GM12878 (cell line): ENCODE measurements around the gene LDLR.

Experiments
- BRCA1 ChIP-seq: IDR thresholded peaks from 2 replicates; pipeline ENCODE4 v1.6.1; 2011; ENCODE audit warnings: low read depth, low read length, improper control_type of control experiment
- CTCF ChIP-seq, 3 experiments: IDR thresholded peaks in 2 of 3; conservative IDR thresholded peaks in 1 of 3; 2 replicates each; pipeline ENCODE4 v1.5.1; 2011; ENCODE audit warnings: low read depth in 3 of 3, low read length in 3 of 3, mild to moderate bottlenecking in 3 of 3, control low read depth in 2 of 3, moderate library complexity in 2 of 3, inconsistent platforms in 1 of 3, mixed read lengths in 1 of 3; ENCODE audit not compliant: control insufficient read depth in 2 of 3, insufficient read depth in 1 of 3; ENCODE audit errors: extremely low read depth in 1 of 3
- CUX1 ChIP-seq: IDR thresholded peaks from 2 replicates; pipeline ENCODE4 v1.6.1; 2012; ENCODE audit warnings: improper control_type of control experiment, low read depth, low read length; ENCODE audit not compliant: insufficient replicate concordance
- EZH2 ChIP-seq: IDR thresholded peaks from 2 replicates; pipeline ENCODE4 v1.6.1; 2012; ENCODE audit warnings: low read depth, mild to moderate bottlenecking, control low read depth, inconsistent platforms, low read length, borderline replicate concordance; ENCODE audit not compliant: control insufficient read depth
- FOS ChIP-seq: IDR thresholded peaks from 3 replicates; pipeline ENCODE4 v1.6.1; 2011; ENCODE audit warnings: borderline replicate concordance; ENCODE audit not compliant: insufficient read length; ENCODE audit errors: extremely low read depth
- JUNB ChIP-seq: IDR thresholded peaks from 2 replicates; pipeline ENCODE4 v1.6.1; 2016; ENCODE audit warnings: antibody characterized with exemption, mild to moderate bottlenecking
- NFIC ChIP-seq: IDR thresholded peaks from 2 replicates; pipeline ENCODE4 v1.6.1; 2012; ENCODE audit warnings: low read depth, mild to moderate bottlenecking, inconsistent platforms, low read length, moderate library complexity
- PBX3 ChIP-seq: IDR thresholded peaks from 2 replicates; pipeline ENCODE4 v1.6.1; 2011; ENCODE audit warnings: mild to moderate bottlenecking, low read depth, low read length, moderate library complexity; ENCODE audit not compliant: insufficient replicate concordance
- POLR2A ChIP-seq: IDR thresholded peaks from 2 replicates; pipeline ENCODE4 v1.6.1; 2011; ENCODE audit warnings: low read depth, mild to moderate bottlenecking, low read length
- POLR2AphosphoS5 ChIP-seq: IDR thresholded peaks from 2 replicates; pipeline ENCODE4 v1.6.1; 2011; ENCODE audit warnings: mild to moderate bottlenecking, low read length, inconsistent platforms
- RELA ChIP-seq: fragments of 450-650 bp; IDR thresholded peaks from 2 replicates; pipeline ENCODE4 v1.8.0; 2014; ENCODE audit warnings: borderline replicate concordance; ENCODE audit not compliant: partially characterized antibody
- SMARCA5 ChIP-seq: fragments of 450-650 bp; IDR thresholded peaks from 2 replicates; pipeline ENCODE4 v1.6.1; 2017; ENCODE audit warnings: mild to moderate bottlenecking
- SP1 ChIP-seq: IDR thresholded peaks from one replicate; pipeline ENCODE4 v1.6.1; 2011; ENCODE audit warnings: low read depth, low read length
- YY1 ChIP-seq: IDR thresholded peaks from 2 replicates; pipeline ENCODE4 v1.6.1; 2011; ENCODE audit warnings: low read depth, mild to moderate bottlenecking, low read length

GRCh38 chr19:11130824-11131455, 41.7 kb downstream of the LDLR start:
- peak; percentile 51; the same call in 1 of the 2 replicates for TF ChIP-seq YY1
- TF ChIP-seq PBX3, result no peak
- peak; percentile 19; the same call in 1 of the 2 replicates for TF ChIP-seq POLR2A
- TF ChIP-seq POLR2AphosphoS5, result no peak
- TF ChIP-seq BRCA1, result no peak
- TF ChIP-seq RELA, result no peak
- peak; percentile 30; the same call in 1 of the 2 replicates for TF ChIP-seq SMARCA5
- TF ChIP-seq SP1, result no peak
- TF ChIP-seq EZH2, result no peak
- TF ChIP-seq CTCF (IDR thresholded peaks at IDR 0.05 in 2 of 3, conservative IDR thresholded peaks at IDR 0.05 in 1 of 3; ENCODE audit: control insufficient read depth in 2 of 3, extremely low read depth in 1 of 3, insufficient read depth in 1 of 3, low read depth in 3 of 3, low read length in 3 of 3), result peak; percentile 71 to 93 (median 87)
- TF ChIP-seq NFIC, result no peak
- TF ChIP-seq CUX1, result no peak
- no peak for TF ChIP-seq JUNB
- no peak for TF ChIP-seq FOS
